ENCODE results near the gene NUMB. TPM values are rescaled to one million over a fixed set of nuclear protein-coding genes. Genes with fewer than 3 reads are reported as not detected.

NUMB gene
- total and polyA plus RNA-seq, 2 of the 13 experiments (the other 11 are each of a cell fraction or from before 2014, with no cell fraction given), result 20.3 to 71.1 TPM

- in situ Hi-C loops (cut with HindIII; ENCODE audit: extremely low pct_ligation_motif_present, low pct_unique_long_range_greater_than_20kb), result loop anchor here (5.0 kb wide), 2 partner anchors 37 to 242 kb away; no protein-coding TSS in a partner anchor
Observed at GRCh38 chr14:73230051-73230450, 228.3 kb downstream of the NUMB start.

More at GRCh38 chr14:73230051-73230450, 228.3 kb downstream of the NUMB start:
- no peak overlapping the region for H3K9ac ChIP-seq (ENCODE audit: insufficient read depth, low read depth, low read length)
- peaks cover 5 to 26% of the 10 kb centered on the region in 2 experiments; a peak in 4 of 5 replicates for H3K27me3 ChIP-seq (ENCODE audit: control insufficient read depth in 1 of 2, insufficient read depth in 2 of 2, low read length in 2 of 2)
- H2AFZ ChIP-seq (ENCODE audit: low read length), result no peak overlapping the region
- H3K79me2 ChIP-seq (ENCODE audit: insufficient read depth, low read length), result no peaks in the 10 kb centered on the region
- no peak overlapping the region for H3K4me2 ChIP-seq (ENCODE audit: low read depth, low read length)
- H4K20me1 ChIP-seq (ENCODE audit: insufficient read depth, low read length), result no peaks in the 10 kb centered on the region
- BruUV-seq (replicated peaks), result no TSS peak
- ATAC-seq (no peak), DNase-seq (ENCODE audit: low spot score) (no peak), FAIRE-seq (no peak)
- H3K27ac ChIP-seq (ENCODE audit: extremely low read length, insufficient read depth, low read length), result no peak overlapping the region
- CTCF ChIA-PET (ENCODE audit: low intra/inter-chr PET ratio, low total read pairs), result no interaction called here
- no peak overlapping the region for H3K4me3 ChIP-seq (replicated peaks in 1 of 3; ENCODE audit: insufficient read depth in 1 of 3, low read depth in 2 of 3, low read length in 3 of 3)
- 85% methylated on average over 4 of the region's 6 CpGs for WGBS (ENCODE audit: low lambda C conversion rate)
- no peaks in the 10 kb centered on the region for H3K36me3 ChIP-seq (replicated peaks in 1 of 2; ENCODE audit: control insufficient read depth in 1 of 2, insufficient read depth in 2 of 2, low read length in 2 of 2)
- intact Hi-C loops (cut with micrococcal nuclease; ENCODE audit: unreplicated experiment), result loop anchor here (2.0 to 10.0 kb wide), 2 partner anchors 55 to 243 kb away; no protein-coding TSS in a partner anchor
- TF ChIP-seq ZNF616 (CRISPR knock-in tag; IDR thresholded peaks at IDR 0.05; ENCODE audit: low read depth), result no peak
- TF ChIP-seq THAP11 (CRISPR knock-in tag; IDR thresholded peaks at IDR 0.05), result no peak
- TF ChIP-seq CHCHD3 (CRISPR knock-in tag; IDR thresholded peaks at IDR 0.05), result no peak
- no peak for TF ChIP-seq ZNF451 (CRISPR knock-in tag; IDR thresholded peaks at IDR 0.05)
- TF ChIP-seq ATAD3A (CRISPR knock-in tag; IDR thresholded peaks at IDR 0.05), result no peak
- no peak for TF ChIP-seq GLI4 (CRISPR knock-in tag; IDR thresholded peaks at IDR 0.05; ENCODE audit: borderline replicate concordance)
- TF ChIP-seq PAWR (CRISPR knock-in tag; IDR thresholded peaks at IDR 0.05; ENCODE audit: borderline replicate concordance), result no peak
- no peak for TF ChIP-seq ZNF264 (CRISPR knock-in tag; IDR thresholded peaks at IDR 0.05)
- TF ChIP-seq REPIN1 (CRISPR knock-in tag; IDR thresholded peaks at IDR 0.05; ENCODE audit: borderline replicate concordance, low read depth), result no peak
- TF ChIP-seq BRF2 (CRISPR knock-in tag; IDR thresholded peaks at IDR 0.05), result no peak
- no peak for TF ChIP-seq ZSCAN9 (CRISPR knock-in tag; IDR thresholded peaks at IDR 0.05; ENCODE audit: borderline replicate concordance)
- TF ChIP-seq JARID2 (CRISPR knock-in tag; IDR thresholded peaks at IDR 0.05; ENCODE audit: insufficient replicate concordance), result no peak
- POLR2A ChIA-PET, result no interaction called here
- H3K9me3 ChIP-seq (ENCODE audit: low read length), result no peaks in the 10 kb centered on the region
- peaks cover 45% of the 10 kb centered on the region for H3K4me1 ChIP-seq (ENCODE audit: insufficient read depth, low read length)
